ENCODE measurements around the gene SIGLEC7.

DNA sequence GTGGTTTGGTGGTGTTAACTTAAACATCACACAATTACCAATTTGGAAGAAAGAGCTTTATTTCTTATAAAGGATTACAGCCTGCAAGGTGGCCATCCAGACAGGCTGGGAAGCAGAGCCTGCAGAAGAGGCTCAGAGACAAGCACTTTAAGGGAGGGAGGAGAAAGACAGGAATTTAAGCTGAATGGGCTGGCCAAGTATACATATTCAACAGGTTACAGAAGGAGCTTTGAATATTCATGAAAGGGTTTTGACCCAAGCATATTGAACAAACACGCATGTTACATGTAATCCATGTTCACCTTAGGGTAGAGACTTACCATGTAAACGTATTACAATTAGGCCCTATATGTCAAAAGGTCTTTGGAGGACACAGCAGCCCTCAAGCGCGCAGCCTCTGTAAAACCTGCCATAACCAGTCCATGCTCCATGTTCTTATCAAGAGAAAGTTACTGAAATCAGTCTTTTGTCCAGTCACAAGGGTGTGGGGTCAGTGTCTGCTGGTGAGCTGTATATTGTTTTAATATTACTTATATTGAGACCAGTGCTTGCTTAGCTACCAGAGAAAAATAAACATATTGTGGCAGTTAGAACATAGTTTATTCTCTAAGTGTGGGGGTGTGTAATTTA, 19.9 kb downstream of the SIGLEC7 start:
- TF ChIP-seq, protein P1, sequence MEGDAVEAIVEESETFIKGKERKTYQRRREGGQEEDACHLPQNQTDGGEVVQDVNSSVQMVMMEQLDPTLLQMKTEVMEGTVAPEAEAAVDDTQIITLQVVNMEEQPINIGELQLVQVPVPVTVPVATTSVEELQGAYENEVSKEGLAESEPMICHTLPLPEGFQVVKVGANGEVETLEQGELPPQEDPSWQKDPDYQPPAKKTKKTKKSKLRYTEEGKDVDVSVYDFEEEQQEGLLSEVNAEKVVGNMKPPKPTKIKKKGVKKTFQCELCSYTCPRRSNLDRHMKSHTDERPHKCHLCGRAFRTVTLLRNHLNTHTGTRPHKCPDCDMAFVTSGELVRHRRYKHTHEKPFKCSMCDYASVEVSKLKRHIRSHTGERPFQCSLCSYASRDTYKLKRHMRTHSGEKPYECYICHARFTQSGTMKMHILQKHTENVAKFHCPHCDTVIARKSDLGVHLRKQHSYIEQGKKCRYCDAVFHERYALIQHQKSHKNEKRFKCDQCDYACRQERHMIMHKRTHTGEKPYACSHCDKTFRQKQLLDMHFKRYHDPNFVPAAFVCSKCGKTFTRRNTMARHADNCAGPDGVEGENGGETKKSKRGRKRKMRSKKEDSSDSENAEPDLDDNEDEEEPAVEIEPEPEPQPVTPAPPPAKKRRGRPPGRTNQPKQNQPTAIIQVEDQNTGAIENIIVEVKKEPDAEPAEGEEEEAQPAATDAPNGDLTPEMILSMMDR (IDR thresholded peaks at IDR 0.05; ENCODE audit: low read depth, low read length) = no peak
- no peak for TF ChIP-seq POLR2A (IDR thresholded peaks at IDR 0.05; ENCODE audit: extremely low read depth, insufficient read length)

All from NB4 (cell line).